ENCODE data around the gene FARS2.
"Not testable (repeated sequence)": the region's sequence is repeated elsewhere in the genome, so short reads cannot be mapped to it uniquely, and the experiment has no call there.

The FARS2 gene

GRCh38 chr6:5677219-5678000 is 416.1 kb downstream of the FARS2 start:
- no peak for DNase-seq (ENCODE audit: extremely low read depth, low read depth)
- no peak overlapping the region for H3K4me3 ChIP-seq (replicated peaks; ENCODE audit: low read depth, low read length)
- TF ChIP-seq CTCF (IDR thresholded peaks at IDR 0.05; ENCODE audit: low read depth, low read length, missing control alignments) = no peak

- TF ChIP-seq CTCF (IDR thresholded peaks at IDR 0.05; ENCODE audit: low read depth, low read length, missing control alignments) = no peak
- no peak for DNase-seq (ENCODE audit: extremely low read depth, low read depth)
- no peak overlapping the region for H3K4me3 ChIP-seq (replicated peaks; ENCODE audit: low read depth, low read length)
Observed at GRCh38 chr6:5679270-5679669, 418.0 kb downstream of the FARS2 start.

- no peak for DNase-seq (ENCODE audit: extremely low read depth, low read depth)
- no peak for TF ChIP-seq CTCF (IDR thresholded peaks at IDR 0.05; ENCODE audit: low read depth, low read length, missing control alignments)
- H3K4me3 ChIP-seq (replicated peaks; ENCODE audit: low read depth, low read length) = no peak overlapping the region
Observed at GRCh38 chr6:5679691-5680090, 418.4 kb downstream of the FARS2 start.

GRCh38 chr6:5680095-5680494 is 418.8 kb downstream of the FARS2 start:
- no peak for DNase-seq (ENCODE audit: extremely low read depth, low read depth)
- no peak for TF ChIP-seq CTCF (IDR thresholded peaks at IDR 0.05; ENCODE audit: low read depth, low read length, missing control alignments)
- H3K4me3 ChIP-seq (replicated peaks; ENCODE audit: low read depth, low read length) = no peak overlapping the region

GRCh38 chr6:5681480-5681879 is 420.2 kb downstream of the FARS2 start:
- DNase-seq (ENCODE audit: extremely low read depth, low read depth) = no peak
- H3K4me3 ChIP-seq (replicated peaks; ENCODE audit: low read depth, low read length) = no peak overlapping the region
- no peak for TF ChIP-seq CTCF (IDR thresholded peaks at IDR 0.05; ENCODE audit: low read depth, low read length, missing control alignments)

GRCh38 chr6:5682530-5682929 is 421.2 kb downstream of the FARS2 start:
- no peak for TF ChIP-seq CTCF (IDR thresholded peaks at IDR 0.05; ENCODE audit: low read depth, low read length, missing control alignments)
- no peak for DNase-seq (ENCODE audit: extremely low read depth, low read depth)
- H3K4me3 ChIP-seq (replicated peaks; ENCODE audit: low read depth, low read length) = no peak overlapping the region

GRCh38 chr6:5683747-5684146 is 422.4 kb downstream of the FARS2 start:
- not testable (repeated sequence) for DNase-seq (ENCODE audit: extremely low read depth, low read depth); H3K4me3 ChIP-seq (replicated peaks; ENCODE audit: low read depth, low read length)
